HG02938 (cell line): Measurements from ENCODE around the gene TTC27.
"Not testable (repeated sequence)": the region's sequence is repeated elsewhere in the genome, so short reads cannot be mapped to it uniquely, and the experiment has no call there.

ENCODE experiments used
- ATAC-seq: cut with Tn5 transposase; IDR thresholded peaks from one replicate; pipeline ENCODE4 v1.9.1; 2021; ENCODE audit warnings: mild to moderate bottlenecking, moderate library complexity; ENCODE audit not compliant: unreplicated experiment

The TTC27 gene

GRCh38 chr2:32627814-32628579 is at the start of gene TTC27:
TTC27 (plus strand) TSS chr2:32628050; CDS start chr2:32628293, 243 bp downstream.
- ATAC-seq = peak; percentile 99

DNA sequence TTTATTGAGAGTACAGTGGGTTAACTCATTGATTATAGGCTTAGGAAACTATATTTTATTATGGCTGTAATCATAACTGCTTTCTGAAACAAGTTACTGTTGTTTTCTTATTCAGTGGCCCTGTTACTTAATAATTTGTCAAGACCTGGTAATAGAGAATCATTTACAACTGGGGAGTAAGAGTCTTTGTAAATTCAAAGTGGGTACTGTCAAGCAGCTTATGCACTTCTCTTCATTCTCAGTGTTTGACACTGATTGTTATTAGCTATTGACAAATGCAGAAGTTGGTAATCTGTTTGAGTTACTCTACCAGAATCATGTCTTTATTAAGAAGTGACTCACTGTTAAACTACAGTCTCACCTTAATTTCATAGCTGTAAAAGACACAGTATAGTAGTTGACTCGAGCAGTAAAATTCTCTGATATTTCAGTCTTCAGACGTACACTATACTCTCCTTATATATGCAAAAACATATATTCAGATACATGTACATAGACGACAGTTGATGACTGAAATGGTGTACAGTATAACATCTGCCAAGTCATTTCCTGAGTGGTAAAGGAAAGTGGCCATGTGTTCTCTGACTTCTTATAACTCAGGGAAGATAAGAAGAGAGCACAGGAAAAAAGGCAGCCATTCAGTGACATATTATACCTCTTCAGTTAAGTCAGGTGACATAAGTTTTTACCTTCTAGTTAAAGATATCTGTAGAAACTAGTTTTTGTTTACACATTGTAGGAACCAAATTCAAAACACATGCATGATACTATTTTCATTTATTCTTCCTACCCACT is 36.0 kb upstream of the TTC27 start:
- ATAC-seq = peak; percentile 83

DNA sequence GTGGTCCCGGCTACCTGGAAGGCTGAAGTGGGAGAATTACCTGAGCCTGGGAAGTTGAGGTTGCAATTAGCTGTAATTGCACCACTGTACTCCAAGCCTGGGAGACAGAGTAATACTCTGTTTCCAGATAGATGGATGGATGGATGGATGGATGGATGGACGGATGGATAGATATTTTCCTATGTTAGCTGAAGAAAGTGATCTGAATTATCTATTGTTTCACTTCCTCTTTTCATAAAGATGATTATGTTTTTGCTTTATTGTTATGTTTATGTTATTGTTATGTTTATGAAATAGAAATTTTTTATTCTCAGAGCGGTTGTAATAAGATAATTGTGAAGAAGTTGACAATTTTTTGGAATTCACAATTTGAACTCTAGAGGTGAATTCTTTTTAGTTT is 33.3 kb upstream of the TTC27 start:
- ATAC-seq = no peak

- no peak for ATAC-seq
Observed at GRCh38 chr2:32611366-32611765, 16.5 kb upstream of the TTC27 start.

GRCh38 chr2:32611771-32612170 is 16.1 kb upstream of the TTC27 start:
- no peak for ATAC-seq

DNA sequence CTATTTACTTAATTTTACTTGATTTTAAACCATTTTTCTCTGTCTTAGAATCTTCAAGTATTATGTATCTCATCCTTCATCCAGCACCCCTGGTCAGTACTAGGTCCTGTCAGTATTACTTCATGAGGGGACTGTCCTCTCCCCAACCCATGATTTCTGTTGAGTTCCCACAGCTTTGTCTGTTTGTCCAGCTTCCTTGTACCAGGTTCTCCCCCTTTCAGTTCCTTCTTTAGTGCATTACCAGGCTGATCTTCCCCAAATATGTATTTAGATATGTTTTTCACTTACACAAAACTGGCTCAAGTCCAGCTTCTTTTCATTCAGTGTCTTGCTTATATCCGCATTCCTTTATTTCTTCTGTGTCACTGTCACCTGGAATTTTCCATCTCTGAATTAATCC is 13.8 kb upstream of the TTC27 start:
- ATAC-seq = no peak

DNA sequence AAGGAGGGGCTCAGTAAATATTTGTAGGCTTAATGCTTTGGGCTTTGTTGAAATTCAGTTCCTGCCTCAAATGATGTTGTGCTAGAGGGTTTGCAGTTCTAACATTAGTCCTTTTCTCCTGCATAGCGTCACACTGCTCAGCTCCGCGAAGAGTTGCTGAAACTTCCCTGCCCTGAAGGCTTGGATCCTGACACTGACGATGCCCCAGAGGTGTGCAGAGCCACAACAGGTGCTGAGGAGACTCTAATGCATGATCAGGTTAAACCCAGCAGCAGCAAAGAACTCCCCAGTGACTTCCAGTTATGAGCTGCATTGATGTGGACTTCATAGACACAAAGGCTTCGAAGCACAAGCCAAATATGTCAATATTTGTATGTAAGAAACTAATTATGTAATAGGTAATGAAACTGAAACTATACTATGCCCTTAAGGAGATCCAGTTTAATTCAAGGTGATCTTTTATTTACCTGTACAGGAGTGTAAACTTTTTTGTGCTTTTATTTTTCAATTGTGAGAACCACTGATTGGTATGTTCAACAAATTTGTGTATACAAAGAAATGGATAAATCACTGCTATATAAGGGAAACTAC is 10.2 kb upstream of the TTC27 start:
- ATAC-seq = no peak

GRCh38 chr2:32622570-32623310 is 5.1 kb upstream of the TTC27 start:
- ATAC-seq = no peak

DNA sequence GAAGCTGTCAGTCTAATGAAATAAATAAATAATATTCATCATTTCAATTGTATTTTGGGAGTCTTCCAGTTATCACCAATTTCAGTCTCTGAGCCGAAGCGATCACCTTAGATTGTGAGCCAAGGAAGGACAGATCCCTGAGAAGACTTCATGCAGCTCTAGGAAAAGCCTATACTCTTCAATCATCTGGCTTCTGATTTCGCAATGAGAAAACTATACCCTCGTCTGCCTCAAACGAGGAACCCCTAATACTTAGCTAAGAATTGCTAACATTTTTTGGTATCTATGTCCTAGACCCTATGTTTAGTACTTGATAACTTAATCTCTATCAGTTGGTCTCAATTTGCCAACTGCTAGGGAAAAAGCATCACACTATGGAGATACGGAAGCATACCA is 4.5 kb upstream of the TTC27 start:
- no peak for ATAC-seq

- no peak for ATAC-seq
Observed at GRCh38 chr2:32624812-32625211, 3.0 kb upstream of the TTC27 start.

DNA sequence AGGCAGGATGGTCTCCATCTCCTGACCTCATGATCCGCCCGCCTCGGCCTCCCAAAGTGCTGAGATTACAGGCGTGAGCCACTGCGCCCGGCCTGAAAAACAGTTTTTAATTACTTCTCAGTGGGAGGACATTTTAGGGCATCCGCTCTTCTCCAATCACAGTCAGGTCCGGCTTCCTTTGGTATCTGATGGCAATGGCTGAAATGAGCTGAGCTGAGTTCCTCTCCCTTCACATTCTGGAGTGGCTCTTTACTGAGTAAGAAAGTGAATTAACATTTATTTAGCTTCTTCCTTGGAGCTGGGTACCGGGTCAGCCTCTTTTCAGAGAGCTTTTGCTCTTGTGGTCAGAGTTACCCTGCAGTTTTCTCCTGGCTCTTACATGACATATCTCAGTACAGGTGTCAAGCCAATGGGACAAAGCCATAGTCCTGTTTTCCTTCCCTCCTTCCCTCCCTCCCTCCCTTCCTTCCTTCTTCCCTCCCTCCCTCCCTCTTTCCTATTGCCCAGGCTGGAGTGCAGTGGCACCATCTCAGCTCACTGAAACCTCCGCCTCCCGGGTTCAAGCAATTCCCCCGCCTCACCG is 1.1 kb upstream of the TTC27 start:
- ATAC-seq = no peak

GRCh38 chr2:32627441-32627813 is 423 bp upstream of the TTC27 start:
- ATAC-seq = peak; percentile 33

GRCh38 chr2:32632089-32632488 is 4.2 kb downstream of the TTC27 start:
- no peak for ATAC-seq

DNA sequence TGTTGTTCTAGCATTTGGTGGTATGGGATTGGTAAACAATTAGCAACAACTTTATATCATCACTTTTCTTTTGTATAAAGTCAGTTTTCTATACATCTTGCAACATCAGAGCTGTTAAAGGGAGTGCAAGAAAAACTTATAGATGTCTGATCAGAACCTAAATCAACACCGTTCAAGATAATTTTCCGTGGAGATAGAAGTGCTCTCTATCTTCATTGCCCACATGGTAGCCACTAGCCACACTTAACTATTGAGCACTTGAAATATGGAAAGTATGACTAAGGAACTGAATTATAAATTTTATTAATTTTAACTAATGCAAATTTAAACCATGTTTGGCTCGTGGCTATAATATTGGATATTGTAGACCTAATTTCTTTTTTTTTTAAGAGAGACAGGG is 5.2 kb downstream of the TTC27 start:
- no peak for ATAC-seq

GRCh38 chr2:32638548-32638947 is 10.7 kb downstream of the TTC27 start:
- not testable (repeated sequence) for ATAC-seq

- no peak for ATAC-seq
Observed at GRCh38 chr2:32641180-32641579, 13.3 kb downstream of the TTC27 start.

GRCh38 chr2:32647180-32647651 is 19.4 kb downstream of the TTC27 start:
- ATAC-seq = no peak

DNA sequence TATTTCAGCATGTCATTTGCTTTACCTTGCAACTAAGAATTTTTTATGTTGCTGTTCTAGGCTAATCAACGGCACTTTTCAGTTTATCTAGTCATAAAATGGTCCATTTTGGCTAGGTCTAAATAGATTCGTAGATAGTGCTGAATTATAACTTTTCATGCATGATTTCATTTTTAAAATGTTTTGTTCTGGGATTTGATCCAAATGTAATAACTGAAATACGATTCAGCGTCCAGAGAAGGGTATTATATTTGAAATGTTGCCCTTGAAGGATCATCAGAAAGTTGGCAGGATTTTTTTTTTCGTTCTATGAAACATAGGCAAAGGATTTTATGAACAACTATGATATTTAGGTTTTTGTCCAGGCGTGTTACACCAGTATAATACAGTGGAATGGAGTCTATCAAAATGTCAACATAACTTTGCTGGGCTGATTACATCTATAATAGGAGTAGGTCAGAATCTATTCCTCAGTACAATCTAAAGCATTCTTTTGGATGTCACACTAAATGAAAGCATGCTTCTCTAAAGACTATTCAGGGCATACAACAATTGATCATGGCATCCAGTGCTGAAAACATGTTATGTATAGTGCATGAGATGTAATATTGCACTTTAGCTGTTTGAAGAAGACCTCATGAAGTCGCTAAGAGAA is 24.8 kb downstream of the TTC27 start:
- ATAC-seq = no peak

DNA sequence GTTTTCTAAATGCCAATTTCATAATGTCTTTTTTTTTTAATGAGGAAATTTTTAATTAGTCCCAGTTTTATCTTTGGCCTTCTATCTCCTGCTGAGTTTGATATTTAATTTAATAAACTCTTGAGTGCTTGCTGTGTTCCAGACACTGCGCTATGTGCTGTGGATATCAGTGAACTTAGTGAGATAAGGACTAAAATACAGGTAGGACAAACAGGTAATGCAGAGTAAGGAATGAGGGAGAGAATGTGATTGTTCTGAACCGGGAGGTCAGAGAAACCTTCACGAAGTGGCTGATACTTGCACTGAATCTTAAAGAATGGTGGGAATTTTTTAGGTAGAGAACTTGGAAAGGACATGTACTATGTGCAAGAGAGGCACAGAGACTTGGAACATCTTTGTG is 28.2 kb downstream of the TTC27 start:
- no peak for ATAC-seq

GRCh38 chr2:32663864-32664263 is 36.0 kb downstream of the TTC27 start:
- no peak for ATAC-seq
